Heart left ventricle (tissue), 13 donors: ENCODE results near the gene LRRC37A.

Source experiments
- POLR2A ChIP-seq, 2 donors: fragments of 450-650 bp; IDR thresholded peaks; one replicate each; pipeline ENCODE4 v1.6.1; 2017; ENCODE audit warnings: antibody characterized with exemption in 2 of 2, mild to moderate bottlenecking in 2 of 2, moderate library complexity in 2 of 2
- TF ChIP-seq, protein P1 (sequence below), 12 donors: fragments of 200-600 bp; sonication (generic) in 4 of 12; IDR thresholded peaks; one replicate each; pipeline versions ENCODE4 v1.5.0 to v1.8.0; 2018 to 2022; ENCODE audit warnings: antibody characterized with exemption in 12 of 12, mild to moderate bottlenecking in 5 of 12
- donor health status: ischemic (EF 13 %, LVEDD 7.1; RV severe dilation, severe dysfunction).
- donor health status: DM: no; HTN: yes; CAD: no.
- donor health status: DM: no; HTN: no; CAD: no.
- donor health status: ischemic (EF 25% LVEDD 6.9; RV normal size, moderate dysfunction).
- donor health status: ischemic (EF 25% LVEDD 5.7; RV mildly dilated, moderate dysfunction).
- donor health status: ischemic (EF 35%, LVEDD 5.7; RV mildly dilated, moderate dysfunction).
- donor health status: nonischemic (EF 11% LVEDD 7.7; RV severe dilation, severe dysfunction).
- donor health status: DM: yes; HTN: yes; CAD: no.
- donor health status: PGD.
- donor health status: ischemic (EF 29% LVEDD 5.4; RV normal size, mild dysfunction).
- donor health status: nonischemic (EF 23%, LVEDD 6.1; RV moderate dilation, normal function).

DNA sequence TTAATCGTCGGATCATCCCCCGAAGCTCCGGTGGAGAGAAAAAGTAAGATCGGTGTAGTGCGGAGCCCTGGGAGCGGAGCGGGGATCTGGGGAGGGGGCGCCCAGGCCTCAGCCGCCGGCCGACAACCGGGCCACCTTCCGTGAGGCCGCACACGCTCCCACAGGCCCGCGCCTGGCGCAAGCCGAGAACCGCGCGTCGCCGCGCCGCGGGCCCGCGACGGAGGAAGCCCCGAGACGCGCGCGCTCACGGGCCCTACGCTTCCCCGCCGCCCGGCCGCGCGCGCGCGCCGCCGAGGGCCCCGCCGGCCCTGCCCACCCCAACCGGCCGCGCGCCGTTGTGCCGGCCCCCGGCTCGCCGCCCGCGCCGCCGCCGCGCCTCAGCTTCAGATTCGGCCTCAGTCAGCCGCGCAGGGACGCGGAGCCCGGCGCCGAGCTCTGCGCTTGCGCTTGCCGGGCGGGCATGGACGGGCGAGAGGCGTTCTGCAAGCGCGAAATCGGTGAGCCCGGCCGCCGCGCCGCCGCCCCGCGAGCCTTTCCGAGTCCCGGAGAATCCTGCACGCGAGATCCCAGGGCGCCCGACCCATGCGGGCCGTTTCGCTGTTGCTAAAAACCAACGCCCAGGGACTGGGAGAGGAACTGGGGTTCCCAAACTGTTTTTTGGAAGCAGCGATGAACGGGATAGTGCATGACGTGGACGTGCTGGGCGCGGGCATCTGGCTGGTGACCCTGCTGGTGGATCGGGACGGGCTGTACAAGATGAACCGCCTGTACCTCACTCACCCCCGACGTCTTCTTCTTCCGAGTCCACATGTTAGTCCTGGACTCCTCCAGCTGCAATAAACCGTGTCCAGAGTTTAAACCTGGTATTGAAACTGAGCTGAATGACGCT, 28.0 kb upstream of the LRRC37A start:
- TF ChIP-seq POLR2A (IDR thresholded peaks at IDR 0.05): peak in 1 of 2 donors; percentile 46
- TF ChIP-seq, protein P1, sequence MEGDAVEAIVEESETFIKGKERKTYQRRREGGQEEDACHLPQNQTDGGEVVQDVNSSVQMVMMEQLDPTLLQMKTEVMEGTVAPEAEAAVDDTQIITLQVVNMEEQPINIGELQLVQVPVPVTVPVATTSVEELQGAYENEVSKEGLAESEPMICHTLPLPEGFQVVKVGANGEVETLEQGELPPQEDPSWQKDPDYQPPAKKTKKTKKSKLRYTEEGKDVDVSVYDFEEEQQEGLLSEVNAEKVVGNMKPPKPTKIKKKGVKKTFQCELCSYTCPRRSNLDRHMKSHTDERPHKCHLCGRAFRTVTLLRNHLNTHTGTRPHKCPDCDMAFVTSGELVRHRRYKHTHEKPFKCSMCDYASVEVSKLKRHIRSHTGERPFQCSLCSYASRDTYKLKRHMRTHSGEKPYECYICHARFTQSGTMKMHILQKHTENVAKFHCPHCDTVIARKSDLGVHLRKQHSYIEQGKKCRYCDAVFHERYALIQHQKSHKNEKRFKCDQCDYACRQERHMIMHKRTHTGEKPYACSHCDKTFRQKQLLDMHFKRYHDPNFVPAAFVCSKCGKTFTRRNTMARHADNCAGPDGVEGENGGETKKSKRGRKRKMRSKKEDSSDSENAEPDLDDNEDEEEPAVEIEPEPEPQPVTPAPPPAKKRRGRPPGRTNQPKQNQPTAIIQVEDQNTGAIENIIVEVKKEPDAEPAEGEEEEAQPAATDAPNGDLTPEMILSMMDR (IDR thresholded peaks at IDR 0.05): peak in 1 of 12 donors; percentile 9
